CD4-positive, alpha-beta T cell treated with Interleukin-17A for 1 hour (primary cell): ENCODE measurements around the gene SLIT3.
A peak's percentile ranks its signal among the peaks of the same experiment; 100 is the strongest.
"Not testable (repeated sequence)": the region's sequence is repeated elsewhere in the genome, so short reads cannot be mapped to it uniquely, and the experiment has no call there.

Experiments
- DNase-seq: peaks from one replicate; pipeline ENCODE4 v3.0.0-alpha.2; 2020

The SLIT3 gene

GRCh38 chr5:168749391-168750100, 551.4 kb downstream of the SLIT3 start:
- DNase-seq, result no peak

GRCh38 chr5:168747987-168748777, 552.8 kb downstream of the SLIT3 start:
- DNase-seq, result peak; percentile 34

- no peak for DNase-seq
Measured at GRCh38 chr5:168746893-168747640, 553.9 kb downstream of the SLIT3 start.

GRCh38 chr5:168746126-168746892, 554.6 kb downstream of the SLIT3 start:
- not testable (repeated sequence) for DNase-seq

- DNase-seq, result no peak
Measured at GRCh38 chr5:168743617-168744016, 557.3 kb downstream of the SLIT3 start.

GRCh38 chr5:168742311-168742710, 558.6 kb downstream of the SLIT3 start:
- not testable (repeated sequence) for DNase-seq

- DNase-seq, result no peak
Measured at GRCh38 chr5:168740811-168741213, 560.1 kb downstream of the SLIT3 start.

- no peak for DNase-seq
Measured at GRCh38 chr5:168740092-168740800, 560.7 kb downstream of the SLIT3 start.

GRCh38 chr5:168737066-168737465, 563.9 kb downstream of the SLIT3 start:
- no peak for DNase-seq

- DNase-seq, result no peak
Measured at GRCh38 chr5:168736281-168736831, 564.6 kb downstream of the SLIT3 start.

GRCh38 chr5:168734620-168735300, 566.2 kb downstream of the SLIT3 start:
- DNase-seq, result no peak

- DNase-seq, result no peak
Measured at GRCh38 chr5:168734119-168734518, 566.8 kb downstream of the SLIT3 start.

GRCh38 chr5:168728546-168729211, 572.3 kb downstream of the SLIT3 start:
- no peak for DNase-seq

- no peak for DNase-seq
Measured at GRCh38 chr5:168727547-168727946, 573.4 kb downstream of the SLIT3 start.

GRCh38 chr5:168726342-168726741, 574.6 kb downstream of the SLIT3 start:
- DNase-seq, result no peak

- DNase-seq, result no peak
Measured at GRCh38 chr5:168724227-168724626, 576.7 kb downstream of the SLIT3 start.

- DNase-seq, result no peak
Measured at GRCh38 chr5:168723037-168723436, 577.9 kb downstream of the SLIT3 start.

GRCh38 chr5:168721966-168722365, 579.0 kb downstream of the SLIT3 start:
- DNase-seq, result no peak

- no peak for DNase-seq
Measured at GRCh38 chr5:168721002-168721753, 579.8 kb downstream of the SLIT3 start.

GRCh38 chr5:168720575-168720974, 580.4 kb downstream of the SLIT3 start:
- DNase-seq, result no peak
